Stimulated activated CD4-positive, alpha-beta T cell treated with anti-CD3 and anti-CD28 coated beads, Interleukin-1b, Interleukin-23, amount 100 ng/mL, for 1 hour (primary cell): ENCODE measurements around the gene ABCC1.
"Not testable (repeated sequence)": the region's sequence is repeated elsewhere in the genome, so short reads cannot be mapped to it uniquely, and the experiment has no call there.

Experiments
- DNase-seq, 2 donors: peaks; one replicate each; pipeline ENCODE4 v3.0.0-alpha.2; 2020; ENCODE audit warnings: low read depth in 2 of 2

ABCC1 gene

GRCh38 chr16:16139061-16139460 is 189.6 kb downstream of the ABCC1 start:
- DNase-seq = no peak

GRCh38 chr16:16139806-16140205 is 190.4 kb downstream of the ABCC1 start:
- DNase-seq = no peak

- DNase-seq = no peak
Measured at GRCh38 chr16:16140537-16140936, 191.1 kb downstream of the ABCC1 start.

- DNase-seq = no peak
Measured at GRCh38 chr16:16141141-16141540, 191.7 kb downstream of the ABCC1 start.

- no peak for DNase-seq
Measured at GRCh38 chr16:16141784-16142396, 192.5 kb downstream of the ABCC1 start.

GRCh38 chr16:16143038-16143763 is 193.8 kb downstream of the ABCC1 start:
- DNase-seq = no peak

- no peak for DNase-seq
Measured at GRCh38 chr16:16143931-16144330, 194.5 kb downstream of the ABCC1 start.

DNA sequence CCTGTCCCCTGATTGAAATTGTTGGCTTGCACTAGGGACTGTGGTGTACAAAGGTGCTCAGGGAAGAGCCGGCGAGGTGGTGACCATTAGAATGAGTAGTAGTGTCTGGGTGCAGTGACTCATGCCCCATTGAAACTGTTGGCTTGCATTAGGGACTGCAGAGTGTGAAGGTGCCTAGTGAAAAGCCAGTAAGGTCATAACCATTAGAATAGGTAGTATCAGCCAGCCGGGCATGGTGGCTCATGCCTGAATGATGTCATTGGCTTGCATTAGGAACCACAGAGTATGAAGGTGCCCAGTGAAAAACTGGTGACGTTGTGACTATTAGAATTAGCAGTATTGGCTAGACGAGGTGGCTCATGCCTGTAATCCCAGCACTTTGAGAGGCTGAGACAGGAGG is 195.0 kb downstream of the ABCC1 start:
- no peak for DNase-seq

DNA sequence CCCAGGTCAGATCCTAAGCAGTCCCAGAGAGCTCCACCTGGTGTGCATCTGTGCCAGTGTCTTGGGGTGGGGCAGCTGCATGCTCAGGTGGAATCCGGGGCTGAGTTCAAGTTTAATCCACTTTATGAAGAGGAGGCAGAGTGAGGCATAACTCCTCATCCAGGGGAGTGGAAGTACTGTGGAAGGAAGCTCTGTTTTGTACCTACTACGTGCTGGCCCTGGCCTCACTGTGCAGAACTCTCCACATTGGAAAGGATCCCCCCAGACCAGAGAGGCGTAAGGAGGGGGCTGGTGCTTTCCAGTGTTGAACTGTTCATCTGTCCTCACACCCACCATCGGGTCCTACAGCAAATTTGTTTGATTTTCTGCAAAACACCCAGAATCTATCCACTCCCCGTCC is 195.9 kb downstream of the ABCC1 start:
- no peak for DNase-seq

DNA sequence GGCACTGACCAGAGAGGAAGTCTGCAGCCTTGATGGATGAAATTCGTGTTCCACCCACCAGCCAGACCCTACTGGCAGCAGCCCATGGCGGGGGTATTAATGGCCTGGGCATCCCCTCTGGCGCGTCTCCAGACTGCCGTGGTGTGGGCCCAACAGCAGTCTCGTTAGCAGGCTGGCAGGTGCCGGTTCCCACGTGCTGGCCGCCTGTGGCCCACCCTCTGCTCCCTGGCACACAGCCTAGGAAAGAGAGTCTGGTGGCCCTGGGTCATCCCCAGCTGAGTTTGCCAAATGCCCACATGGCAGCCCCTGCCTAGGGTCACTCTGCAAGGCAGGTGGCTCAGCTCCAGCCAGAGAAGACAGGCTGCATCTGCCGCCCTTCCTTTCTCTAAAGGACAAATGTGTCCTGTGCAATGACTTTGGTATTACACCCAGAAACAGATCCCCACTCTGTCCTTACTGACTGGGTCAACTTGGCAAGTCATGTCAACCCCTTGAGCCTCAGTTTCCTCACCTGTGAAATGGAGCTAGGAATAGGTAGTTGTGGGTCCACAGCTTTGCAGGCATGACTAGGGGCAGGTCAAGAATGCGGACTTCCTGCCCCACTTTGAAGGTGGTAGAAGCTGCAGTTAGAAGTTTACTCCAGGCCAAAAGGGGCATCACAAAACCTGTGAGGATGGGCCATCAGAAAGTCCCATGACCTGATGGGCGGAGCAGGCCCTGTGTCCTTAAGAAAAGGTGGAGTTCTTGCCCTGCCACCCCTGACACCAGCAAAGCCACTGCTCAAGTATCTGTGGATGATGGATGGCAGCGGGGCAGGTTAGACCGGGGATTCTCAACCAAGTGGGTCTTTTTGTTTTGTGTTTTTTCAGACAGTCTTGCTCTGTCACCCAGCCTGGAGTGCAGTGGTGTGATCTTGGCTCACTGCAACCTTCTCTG is 197.2 kb downstream of the ABCC1 start:
- DNase-seq = no peak

- no peak for DNase-seq
Measured at GRCh38 chr16:16147316-16147999, 198.0 kb downstream of the ABCC1 start.

DNA sequence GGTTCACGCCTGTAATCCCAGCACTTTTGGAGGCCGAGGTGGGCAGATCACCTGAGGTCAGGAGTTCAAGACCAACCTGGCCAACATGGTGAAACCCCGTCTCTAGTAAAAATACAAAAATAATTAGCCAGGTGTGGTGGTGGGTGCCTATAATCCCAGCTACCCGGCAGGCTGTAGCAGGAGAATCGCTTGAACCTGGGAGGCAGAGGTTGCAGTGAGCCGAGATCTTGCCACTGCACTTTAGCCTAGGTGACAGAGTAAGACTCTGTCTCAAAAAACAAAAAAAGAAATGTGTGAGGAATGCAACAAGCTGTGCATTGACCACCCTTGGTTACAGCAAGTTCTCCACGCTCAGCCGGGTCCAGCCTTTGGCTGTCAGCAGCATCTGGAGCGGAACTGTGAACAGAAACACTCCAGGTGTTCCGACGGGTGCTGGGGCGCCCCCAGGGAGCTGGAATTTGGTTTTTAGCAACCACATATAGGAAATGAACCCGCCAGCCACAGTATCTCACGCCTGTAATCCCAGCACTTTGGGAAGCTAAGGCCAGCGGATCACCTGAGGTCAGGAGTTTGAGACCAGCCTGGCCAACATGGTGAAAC is 198.7 kb downstream of the ABCC1 start:
- DNase-seq = not testable (repeated sequence)

DNA sequence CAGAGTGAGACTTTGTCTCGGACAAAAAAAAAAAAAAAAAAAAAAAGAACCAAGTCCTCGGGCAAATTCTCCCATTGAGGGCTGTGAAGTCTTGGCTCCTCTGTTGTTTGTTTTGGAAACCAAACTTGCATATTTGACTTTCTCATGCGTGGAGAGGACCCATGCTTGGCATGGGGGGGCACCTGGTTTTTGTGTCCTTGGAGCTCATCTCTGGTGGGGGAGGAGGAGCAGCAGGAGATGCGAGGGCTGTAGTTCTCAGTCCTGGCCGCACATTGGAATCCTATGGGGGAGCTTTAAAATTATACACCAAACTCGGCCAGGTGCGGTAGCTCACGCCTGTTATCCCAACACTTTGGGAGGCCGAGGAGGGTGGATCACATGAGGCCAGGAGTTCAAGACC is 199.3 kb downstream of the ABCC1 start:
- no peak for DNase-seq

- no peak for DNase-seq
Measured at GRCh38 chr16:16149710-16150116, 200.3 kb downstream of the ABCC1 start.

- no peak for DNase-seq
Measured at GRCh38 chr16:16150117-16150877, 200.9 kb downstream of the ABCC1 start.

- DNase-seq = no peak
Measured at GRCh38 chr16:16150878-16151152, 201.4 kb downstream of the ABCC1 start.

DNA sequence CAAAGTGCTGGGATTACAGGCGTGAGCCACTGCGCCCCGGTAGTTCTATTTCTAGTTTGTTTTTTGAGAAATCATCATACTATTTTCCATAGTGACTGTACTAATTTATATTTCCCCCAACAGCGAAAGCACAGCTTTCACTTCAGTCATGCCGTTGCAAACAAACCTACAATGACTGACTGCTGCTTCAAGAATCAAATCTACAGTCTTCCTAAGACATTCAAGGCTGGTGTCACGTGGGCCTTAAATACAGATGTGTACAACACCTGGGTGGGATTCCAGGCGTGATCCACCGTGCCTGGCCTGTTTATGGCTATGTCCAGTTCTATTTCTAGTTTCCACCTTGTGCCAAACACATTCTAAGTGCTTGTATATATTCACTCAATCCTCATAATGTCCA is 201.9 kb downstream of the ABCC1 start:
- DNase-seq = no peak

- not testable (repeated sequence) for DNase-seq
Measured at GRCh38 chr16:16153000-16153399, 203.6 kb downstream of the ABCC1 start.

DNA sequence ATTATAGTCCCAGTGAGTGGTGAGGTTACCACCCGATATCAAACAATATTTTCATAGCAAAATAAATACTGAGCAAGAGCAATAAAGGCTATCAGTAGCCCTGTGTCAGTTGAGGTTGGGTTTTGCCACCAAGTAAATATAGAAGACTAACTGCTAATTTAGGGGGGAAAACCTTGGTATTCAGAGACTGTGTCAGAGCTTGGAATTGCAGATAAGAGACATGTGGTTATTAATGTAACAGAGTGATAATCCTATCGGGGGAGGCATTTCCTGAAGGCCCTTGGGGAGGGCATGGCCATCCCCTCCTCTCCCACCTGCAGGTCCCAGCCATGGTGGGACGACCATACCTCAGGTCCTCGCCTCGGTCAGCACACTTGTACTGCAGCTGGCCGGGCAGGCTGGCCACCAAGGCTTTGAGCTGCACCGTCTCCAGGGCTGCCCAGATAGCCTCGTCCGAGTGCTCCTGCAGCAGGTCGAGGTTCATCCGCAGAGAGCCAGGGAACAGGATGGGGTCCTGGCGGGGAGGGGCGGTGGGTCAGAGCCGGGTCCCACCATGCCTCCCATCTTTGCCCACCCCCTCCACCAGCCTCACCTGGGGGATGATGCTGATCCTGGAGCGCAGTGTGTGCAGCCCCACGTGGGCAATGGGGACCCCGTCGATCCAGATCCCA is 205.0 kb downstream of the ABCC1 start:
- no peak for DNase-seq

GRCh38 chr16:16155234-16155633 is 205.8 kb downstream of the ABCC1 start:
- DNase-seq = no peak
